ENCODE measurements around the gene TNRC18.
A peak's percentile ranks its signal among the peaks of the same experiment; 100 is the strongest.

Gene TNRC18

GRCh38 chr7:5284304-5285281, 139.0 kb downstream of the TNRC18 start:
- WGBS (ENCODE audit: extremely low coverage, insufficient coverage, insufficient read length) = no CpG with 5 or more reads among the region's 24 CpGs
- H2BK12ac ChIP-seq (ENCODE audit: low read length) = no peak overlapping the region
- no peak overlapping the region for H2AK5ac ChIP-seq (ENCODE audit: low read length)
- H3K27ac ChIP-seq (ENCODE audit: low read depth, low read length) = no peak overlapping the region
- H3K23ac ChIP-seq (ENCODE audit: low read length) = no peak overlapping the region
- H4K8ac ChIP-seq (ENCODE audit: low read depth, low read length) = no peak overlapping the region
- H3K79me2 ChIP-seq (ENCODE audit: control insufficient read depth, insufficient read depth, low read length, poor library complexity) = no peaks in the 10 kb centered on the region
- H3K4me3 ChIP-seq (ENCODE audit: low read depth, low read length) = no peak overlapping the region
- no peak overlapping the region for H3K9ac ChIP-seq (ENCODE audit: low read length)
- no peak overlapping the region for H3K4ac ChIP-seq (ENCODE audit: low read depth, low read length)
- H3K4me1 ChIP-seq (ENCODE audit: control insufficient read depth in 1 of 2, insufficient read depth in 2 of 2, low read length in 2 of 2) = peaks cover 0 to 5% of the 10 kb centered on the region in 2 experiments
- no peaks in the 10 kb centered on the region for H3K79me1 ChIP-seq (ENCODE audit: low read length)
- no peak overlapping the region for H4K12ac ChIP-seq (ENCODE audit: low read depth, low read length)
- H2BK5ac ChIP-seq (ENCODE audit: low read depth, low read length, poor library complexity) = no peak overlapping the region
- H3K9me3 ChIP-seq (ENCODE audit: insufficient read depth, low read depth, low read length) = peaks cover 2% of the 10 kb centered on the region
- no peak overlapping the region for H3K14ac ChIP-seq (ENCODE audit: low read length)
- H3K18ac ChIP-seq (ENCODE audit: low read length) = no peak overlapping the region
- no peak overlapping the region for H2AFZ ChIP-seq (ENCODE audit: insufficient read depth, low read length, poor library complexity)
- peaks cover 6% of the 10 kb centered on the region for H3K27me3 ChIP-seq (ENCODE audit: insufficient read depth, low read length)
- H4K91ac ChIP-seq (ENCODE audit: low read depth, low read length) = no peak overlapping the region
- H2BK120ac ChIP-seq (ENCODE audit: insufficient read depth, low read length, poor library complexity) = no peak overlapping the region
- peak in 1 of 2 donors; percentile 51 for DNase-seq
- no peaks in the 10 kb centered on the region for H3K36me3 ChIP-seq (ENCODE audit: control insufficient read depth in 1 of 2, insufficient read depth in 2 of 2, low read length in 2 of 2)
- no peak overlapping the region for H3K4me2 ChIP-seq (ENCODE audit: low read length)

- Histone ChIP-seq H3K4me1 (ENCODE audit: control insufficient read depth in 1 of 2, insufficient read depth in 2 of 2, low read length in 2 of 2) (peaks cover 0 to 5% of the 10 kb centered on the region in 2 experiments), H2BK12ac (ENCODE audit: low read length) (no peak overlapping the region), H3K27me3 (ENCODE audit: insufficient read depth, low read length) (peaks cover 6% of the 10 kb centered on the region)
These were observed 140.0 kb downstream of the TNRC18 start for GRCh38 chr7:5283421-5284303.

GRCh38 chr7:5282543-5283316, 140.9 kb downstream of the TNRC18 start, which contains the start of gene SLC29A4:
Gene SLC29A4, plus strand, starts transcription at chr7:5282943. Its CDS starts 4,874 bp downstream, at chr7:5287817.
- DNase-seq = peak in 1 of 2 donors; percentile 6
- no peak within 1 kb of the TSS for H3K18ac ChIP-seq (ENCODE audit: low read length)
- peak within 1 kb of the TSS; percentile 44 for H4K12ac ChIP-seq (ENCODE audit: low read depth, low read length)
- H3K4me1 ChIP-seq (ENCODE audit: control insufficient read depth in 1 of 2, insufficient read depth in 2 of 2, low read length in 2 of 2) = peaks cover 0 to 5% of the 10 kb centered on the region in 2 experiments
- H3K36me3 ChIP-seq (ENCODE audit: control insufficient read depth in 1 of 2, insufficient read depth in 2 of 2, low read length in 2 of 2) = no peaks in the 10 kb centered on the region
- H2BK5ac ChIP-seq (ENCODE audit: low read depth, low read length, poor library complexity) = no peak within 1 kb of the TSS
- WGBS (ENCODE audit: extremely low coverage, insufficient coverage, insufficient read length) = no CpG with 5 or more reads among the region's 69 CpGs
- peak within 1 kb of the TSS; percentile 71 for H3K4me2 ChIP-seq (ENCODE audit: low read length)
- H2AFZ ChIP-seq (ENCODE audit: insufficient read depth, low read length, poor library complexity) = no peak within 1 kb of the TSS
- no peak within 1 kb of the TSS for H3K4ac ChIP-seq (ENCODE audit: low read depth, low read length)
- no peak within 1 kb of the TSS for H3K9ac ChIP-seq (ENCODE audit: low read length)
- peaks cover 6% of the 10 kb centered on the region for H3K27me3 ChIP-seq (ENCODE audit: insufficient read depth, low read length)
- H4K91ac ChIP-seq (ENCODE audit: low read depth, low read length) = no peak within 1 kb of the TSS
- no peak within 1 kb of the TSS for H3K27ac ChIP-seq (ENCODE audit: low read depth, low read length)
- peaks cover 2% of the 10 kb centered on the region for H3K9me3 ChIP-seq (ENCODE audit: insufficient read depth, low read depth, low read length)
- H3K23ac ChIP-seq (ENCODE audit: low read length) = no peak within 1 kb of the TSS
- H2BK12ac ChIP-seq (ENCODE audit: low read length) = no peak within 1 kb of the TSS
- H3K14ac ChIP-seq (ENCODE audit: low read length) = no peak within 1 kb of the TSS
- H3K4me3 ChIP-seq (ENCODE audit: low read depth, low read length) = peak within 1 kb of the TSS; percentile 63
- H4K8ac ChIP-seq (ENCODE audit: low read depth, low read length) = no peak within 1 kb of the TSS
- H3K79me1 ChIP-seq (ENCODE audit: low read length) = no peaks in the 10 kb centered on the region
- H3K79me2 ChIP-seq (ENCODE audit: control insufficient read depth, insufficient read depth, low read length, poor library complexity) = no peaks in the 10 kb centered on the region
- H2AK5ac ChIP-seq (ENCODE audit: low read length) = no peak within 1 kb of the TSS
- no peak within 1 kb of the TSS for H2BK120ac ChIP-seq (ENCODE audit: insufficient read depth, low read length, poor library complexity)

More at GRCh38 chr7:5283421-5284303, 140.0 kb downstream of the TNRC18 start:
- no peak overlapping the region for H3K9ac ChIP-seq (ENCODE audit: low read length)
- no peak overlapping the region for H3K14ac ChIP-seq (ENCODE audit: low read length)
- H3K9me3 ChIP-seq (ENCODE audit: insufficient read depth, low read depth, low read length) = peaks cover 2% of the 10 kb centered on the region
- H3K27ac ChIP-seq (ENCODE audit: low read depth, low read length) = no peak overlapping the region
- H2BK5ac ChIP-seq (ENCODE audit: low read depth, low read length, poor library complexity) = no peak overlapping the region
- no peak overlapping the region for H2AK5ac ChIP-seq (ENCODE audit: low read length)
- H4K12ac ChIP-seq (ENCODE audit: low read depth, low read length) = peak overlapping the region; percentile 44
- H3K4ac ChIP-seq (ENCODE audit: low read depth, low read length) = no peak overlapping the region
- no peak overlapping the region for H4K8ac ChIP-seq (ENCODE audit: low read depth, low read length)
- H3K4me2 ChIP-seq (ENCODE audit: low read length) = peak overlapping the region; percentile 71
- no peak overlapping the region for H3K23ac ChIP-seq (ENCODE audit: low read length)
- no CpG with 5 or more reads among the region's 46 CpGs for WGBS (ENCODE audit: extremely low coverage, insufficient coverage, insufficient read length)
- no peak overlapping the region for H4K91ac ChIP-seq (ENCODE audit: low read depth, low read length)
- H3K79me2 ChIP-seq (ENCODE audit: control insufficient read depth, insufficient read depth, low read length, poor library complexity) = no peaks in the 10 kb centered on the region
- H3K4me3 ChIP-seq (ENCODE audit: low read depth, low read length) = peak overlapping the region; percentile 63
- no peak for DNase-seq
- no peak overlapping the region for H2BK120ac ChIP-seq (ENCODE audit: insufficient read depth, low read length, poor library complexity)
- no peak overlapping the region for H3K18ac ChIP-seq (ENCODE audit: low read length)
- H3K79me1 ChIP-seq (ENCODE audit: low read length) = no peaks in the 10 kb centered on the region
- H3K36me3 ChIP-seq (ENCODE audit: control insufficient read depth in 1 of 2, insufficient read depth in 2 of 2, low read length in 2 of 2) = no peaks in the 10 kb centered on the region
- H2AFZ ChIP-seq (ENCODE audit: insufficient read depth, low read length, poor library complexity) = no peak overlapping the region
